Measurements from ENCODE around the gene ERVH48-1. TPM values are rescaled to one million over a fixed set of nuclear protein-coding genes. Genes with fewer than 3 reads are reported as not detected.
"Not testable (repeated sequence)": the region's sequence is repeated elsewhere in the genome, so short reads cannot be mapped to it uniquely, and the experiment has no call there.

Gene ERVH48-1
- total RNA-seq, 2 experiments from 2014 or later, result 0.09 TPM; not detected in 1

DNA sequence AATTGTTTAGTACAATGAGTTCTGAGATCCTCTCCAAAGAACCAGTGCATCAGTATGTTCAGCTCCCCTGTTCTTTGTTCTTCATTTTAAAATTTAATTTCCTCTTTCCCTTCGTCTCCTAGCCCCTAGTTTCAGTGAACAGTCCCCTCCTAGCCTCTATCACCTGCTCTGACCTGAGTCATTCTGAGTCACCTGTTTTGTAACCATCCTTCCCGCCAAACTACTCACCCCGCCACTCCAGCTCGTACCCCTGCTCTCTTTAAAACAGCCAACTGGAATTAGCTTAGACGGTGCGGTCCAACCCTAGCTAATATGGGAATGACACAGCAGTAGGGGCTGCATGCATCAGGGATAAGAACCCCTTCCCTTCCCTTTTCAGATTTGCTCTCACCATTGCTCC lies 16.8 kb upstream of the ERVH48-1 start:
- H3K79me2 ChIP-seq (ENCODE audit: insufficient read depth, low read depth, low read length), result no peaks in the 10 kb centered on the region
- no peak for DNase-seq (ENCODE audit: low spot score)
- intact Hi-C loops (cut with micrococcal nuclease; ENCODE audit: unreplicated experiment), result no loop called here
- H3K4me2 ChIP-seq (ENCODE audit: low read length), result no peak overlapping the region
- TF ChIP-seq, protein P1, sequence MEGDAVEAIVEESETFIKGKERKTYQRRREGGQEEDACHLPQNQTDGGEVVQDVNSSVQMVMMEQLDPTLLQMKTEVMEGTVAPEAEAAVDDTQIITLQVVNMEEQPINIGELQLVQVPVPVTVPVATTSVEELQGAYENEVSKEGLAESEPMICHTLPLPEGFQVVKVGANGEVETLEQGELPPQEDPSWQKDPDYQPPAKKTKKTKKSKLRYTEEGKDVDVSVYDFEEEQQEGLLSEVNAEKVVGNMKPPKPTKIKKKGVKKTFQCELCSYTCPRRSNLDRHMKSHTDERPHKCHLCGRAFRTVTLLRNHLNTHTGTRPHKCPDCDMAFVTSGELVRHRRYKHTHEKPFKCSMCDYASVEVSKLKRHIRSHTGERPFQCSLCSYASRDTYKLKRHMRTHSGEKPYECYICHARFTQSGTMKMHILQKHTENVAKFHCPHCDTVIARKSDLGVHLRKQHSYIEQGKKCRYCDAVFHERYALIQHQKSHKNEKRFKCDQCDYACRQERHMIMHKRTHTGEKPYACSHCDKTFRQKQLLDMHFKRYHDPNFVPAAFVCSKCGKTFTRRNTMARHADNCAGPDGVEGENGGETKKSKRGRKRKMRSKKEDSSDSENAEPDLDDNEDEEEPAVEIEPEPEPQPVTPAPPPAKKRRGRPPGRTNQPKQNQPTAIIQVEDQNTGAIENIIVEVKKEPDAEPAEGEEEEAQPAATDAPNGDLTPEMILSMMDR (conservative IDR thresholded peaks at IDR 0.05; ENCODE audit: low read length), result no peak
- TF ChIP-seq EZH2phosphoT487 (IDR thresholded peaks at IDR 0.05; ENCODE audit: borderline replicate concordance, low read depth, low read length), result no peak
- ChIA-PET CTCF (ENCODE audit: unreplicated experiment) (no interaction called here), POLR2A (interaction anchor here (0.6 kb wide), 1 partner anchor 822 kb away, joined by 3 read pairs; no protein-coding TSS in a partner anchor)
- H3K27ac ChIP-seq (ENCODE audit: low read depth, low read length, poor library complexity, severe bottlenecking), result no peak overlapping the region
- BruUV-seq (replicated peaks), result no TSS peak
- no peaks in the 10 kb centered on the region for H3K9me3 ChIP-seq (ENCODE audit: low read length)
- no peak overlapping the region for H2AFZ ChIP-seq (ENCODE audit: low read length)
- H3K36me3 ChIP-seq (ENCODE audit: insufficient read depth, low read length), result no peaks in the 10 kb centered on the region
- peaks cover 11% of the 10 kb centered on the region for H3K4me1 ChIP-seq (ENCODE audit: insufficient read depth, low read length, poor library complexity, severe bottlenecking)
- H3K9me2 ChIP-seq (ENCODE audit: insufficient read depth, low read length), result no peaks in the 10 kb centered on the region
- H3K4me3 ChIP-seq (ENCODE audit: low read depth, low read length, poor library complexity, severe bottlenecking), result no peak overlapping the region
- no peaks in the 10 kb centered on the region for H4K20me1 ChIP-seq (ENCODE audit: insufficient read depth, low read length)

DNA sequence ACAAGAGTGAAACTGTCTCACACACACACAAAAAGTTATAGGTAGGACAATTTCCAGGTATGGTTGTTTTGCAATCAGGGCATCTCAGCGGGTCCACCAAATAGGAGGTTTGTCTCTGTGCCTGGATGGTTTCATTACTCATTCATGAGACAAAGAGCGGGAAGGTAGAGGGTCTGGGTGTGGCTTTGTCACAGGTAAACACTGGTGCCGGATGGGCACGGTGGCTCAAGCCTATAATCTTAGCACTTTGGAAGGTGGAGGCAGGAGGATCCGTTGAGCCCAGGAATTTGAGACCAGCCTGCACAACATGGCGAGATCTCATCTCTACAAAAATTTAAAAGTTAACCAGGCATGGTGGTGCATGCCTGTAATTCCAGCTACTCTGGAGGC lies 16.3 kb upstream of the ERVH48-1 start:
- CTCF ChIA-PET (ENCODE audit: unreplicated experiment), result no interaction called here
- Histone ChIP-seq H3K27ac (ENCODE audit: low read depth, low read length, poor library complexity, severe bottlenecking) (no peak overlapping the region), H3K4me2 (ENCODE audit: low read length) (no peak overlapping the region), H3K4me3 (ENCODE audit: low read depth, low read length, poor library complexity, severe bottlenecking) (no peak overlapping the region), H4K20me1 (ENCODE audit: insufficient read depth, low read length) (no peaks in the 10 kb centered on the region), H3K9me2 (ENCODE audit: insufficient read depth, low read length) (no peaks in the 10 kb centered on the region), H2AFZ (ENCODE audit: low read length) (no peak overlapping the region), H3K9me3 (ENCODE audit: low read length) (no peaks in the 10 kb centered on the region), H3K4me1 (ENCODE audit: insufficient read depth, low read length, poor library complexity, severe bottlenecking) (peaks cover 16% of the 10 kb centered on the region), H3K79me2 (ENCODE audit: insufficient read depth, low read depth, low read length) (no peaks in the 10 kb centered on the region), H3K36me3 (ENCODE audit: insufficient read depth, low read length) (no peaks in the 10 kb centered on the region)
- no TSS peak for BruUV-seq (replicated peaks)
- intact Hi-C loops (cut with micrococcal nuclease; ENCODE audit: unreplicated experiment), result no loop called here
- TF ChIP-seq, protein P1 (conservative IDR thresholded peaks at IDR 0.05; ENCODE audit: low read length), result no peak
- TF ChIP-seq EZH2phosphoT487 (IDR thresholded peaks at IDR 0.05; ENCODE audit: borderline replicate concordance, low read depth, low read length), result no peak
- POLR2A ChIA-PET, result interaction anchor here (0.6 kb wide), 1 partner anchor 822 kb away, joined by 3 read pairs; no protein-coding TSS in a partner anchor
- no peak for DNase-seq (ENCODE audit: low spot score)

DNA sequence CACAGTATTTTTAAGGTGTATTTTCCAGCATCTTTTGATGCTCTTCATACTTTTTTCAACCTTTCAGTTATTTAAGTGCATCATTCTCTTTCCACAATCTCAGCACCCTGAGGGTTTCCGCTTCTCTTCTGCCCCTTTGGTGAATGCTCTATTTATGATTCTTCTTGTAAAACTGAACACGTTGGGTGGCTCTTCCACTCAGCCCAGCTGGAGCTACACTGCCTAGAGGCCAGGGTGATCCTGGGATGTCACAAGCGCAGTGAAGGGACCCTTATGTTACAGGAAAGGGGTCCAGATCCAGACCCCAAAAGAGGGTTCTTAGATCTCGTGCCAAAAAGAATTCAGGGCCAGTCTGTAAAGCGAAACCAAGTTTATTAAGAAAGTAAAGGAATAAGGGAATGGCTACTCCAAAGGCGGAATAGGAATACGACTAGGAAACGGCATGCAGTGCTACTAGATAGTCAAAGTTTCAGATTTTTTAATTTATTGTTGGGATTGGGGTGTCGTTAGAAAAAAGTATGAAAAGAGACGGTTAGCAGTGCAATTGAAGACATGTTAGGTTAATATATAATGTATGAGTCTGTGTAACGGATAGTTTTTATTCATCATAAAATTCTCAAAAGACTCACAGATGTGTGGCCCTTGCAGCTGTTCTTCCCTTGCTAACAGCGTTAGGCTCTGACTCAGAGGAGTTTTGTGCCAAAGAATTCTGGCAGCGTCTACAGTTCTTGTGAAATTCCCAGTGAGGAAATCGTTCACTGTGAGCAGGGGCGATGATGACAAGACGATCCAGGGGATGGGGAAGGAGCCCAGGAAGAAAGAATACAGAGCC lies 14.4 kb upstream of the ERVH48-1 start:
- no peaks in the 10 kb centered on the region for H3K9me2 ChIP-seq (ENCODE audit: insufficient read depth, low read length)
- BruUV-seq (replicated peaks), result no TSS peak
- ChIA-PET CTCF (ENCODE audit: unreplicated experiment) (no interaction called here), POLR2A (interaction anchor here (0.9 kb wide), 1 partner anchor 52 kb away, joined by 3 read pairs; no protein-coding TSS in a partner anchor)
- no peaks in the 10 kb centered on the region for H3K36me3 ChIP-seq (ENCODE audit: insufficient read depth, low read length)
- H3K4me1 ChIP-seq (ENCODE audit: insufficient read depth, low read length, poor library complexity, severe bottlenecking), result peaks cover 24% of the 10 kb centered on the region
- no peaks in the 10 kb centered on the region for H3K9me3 ChIP-seq (ENCODE audit: low read length)
- no peaks in the 10 kb centered on the region for H3K79me2 ChIP-seq (ENCODE audit: insufficient read depth, low read depth, low read length)
- H2AFZ ChIP-seq (ENCODE audit: low read length), result no peak overlapping the region
- H3K4me3 ChIP-seq (ENCODE audit: low read depth, low read length, poor library complexity, severe bottlenecking), result no peak overlapping the region
- TF ChIP-seq EZH2phosphoT487 (IDR thresholded peaks at IDR 0.05; ENCODE audit: borderline replicate concordance, low read depth, low read length), result no peak
- TF ChIP-seq, protein P1 (conservative IDR thresholded peaks at IDR 0.05; ENCODE audit: low read length), result no peak
- intact Hi-C loops (cut with micrococcal nuclease; ENCODE audit: unreplicated experiment), result no loop called here
- H4K20me1 ChIP-seq (ENCODE audit: insufficient read depth, low read length), result no peaks in the 10 kb centered on the region
- DNase-seq (ENCODE audit: low spot score), result no peak
- H3K27ac ChIP-seq (ENCODE audit: low read depth, low read length, poor library complexity, severe bottlenecking), result no peak overlapping the region
- no peak overlapping the region for H3K4me2 ChIP-seq (ENCODE audit: low read length)

DNA sequence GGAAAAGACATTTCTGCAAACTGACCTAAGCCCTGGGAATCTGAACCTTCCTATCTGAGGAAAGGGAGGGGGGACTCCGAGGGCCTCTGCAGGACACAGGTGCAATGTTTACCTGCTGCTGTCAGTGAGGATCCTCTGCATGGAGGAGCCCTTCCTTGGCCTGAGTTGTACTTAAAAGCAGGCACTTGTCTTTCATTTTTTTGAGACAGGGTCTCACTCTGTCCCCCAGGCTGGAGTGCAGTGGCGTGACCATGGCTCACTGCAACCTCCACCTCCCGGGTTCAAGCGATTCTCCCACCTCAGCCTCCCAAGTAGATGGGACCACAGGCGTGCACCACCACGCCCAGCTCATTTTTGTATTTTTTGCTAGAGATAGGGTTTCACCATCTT lies 13.2 kb upstream of the ERVH48-1 start:
- intact Hi-C loops (cut with micrococcal nuclease; ENCODE audit: unreplicated experiment); H3K79me2 ChIP-seq (ENCODE audit: insufficient read depth, low read depth, low read length); H3K27ac ChIP-seq (ENCODE audit: low read depth, low read length, poor library complexity, severe bottlenecking); H3K4me2 ChIP-seq (ENCODE audit: low read length); H3K4me3 ChIP-seq (ENCODE audit: low read depth, low read length, poor library complexity, severe bottlenecking); H2AFZ ChIP-seq (ENCODE audit: low read length); CTCF ChIA-PET (ENCODE audit: unreplicated experiment); H4K20me1 ChIP-seq (ENCODE audit: insufficient read depth, low read length); H3K9me2 ChIP-seq (ENCODE audit: insufficient read depth, low read length); H3K36me3 ChIP-seq (ENCODE audit: insufficient read depth, low read length); H3K9me3 ChIP-seq (ENCODE audit: low read length); DNase-seq (ENCODE audit: low spot score); BruUV-seq (replicated peaks): not testable (repeated sequence)
- POLR2A ChIA-PET, result interaction anchor here (0.9 kb wide), 1 partner anchor 53 kb away, joined by 3 read pairs; no protein-coding TSS in a partner anchor
- H3K4me1 ChIP-seq (ENCODE audit: insufficient read depth, low read length, poor library complexity, severe bottlenecking), result peaks cover 24% of the 10 kb centered on the region
